CD14-positive monocyte (primary cell): ENCODE measurements around the gene BCL2. TPM values are rescaled to one million over a fixed set of nuclear protein-coding genes. Genes with fewer than 3 reads are reported as not detected.

Experiments
- DNase-seq, 3 donors: peaks; one replicate each; pipeline ENCODE4 v3.0.0-alpha.2; 2011 to 2022
- H2AFZ ChIP-seq: 2 replicates; pipeline ENCODE4 v1.6.0; 2012; ENCODE audit warnings: mild to moderate bottlenecking, low read depth, low read length, inconsistent platforms; ENCODE audit not compliant: insufficient read depth, poor library complexity, severe bottlenecking
- H3K27ac ChIP-seq, 2 donors: 1 replicate in 1 of 2; 2 replicates in 1 of 2; pipeline ENCODE4 v1.5.1; 2012 to 2013; ENCODE audit warnings: low read length in 2 of 2, control low read depth in 1 of 2, inconsistent platforms in 1 of 2, low read depth in 1 of 2, mild to moderate bottlenecking in 1 of 2
- H3K27me3 ChIP-seq, 2 donors: one replicate each; pipeline versions ENCODE4 v1.6.0 to v1.6.1; 2011 to 2013; ENCODE audit warnings: low read length in 2 of 2; ENCODE audit not compliant: control insufficient read depth in 2 of 2, insufficient read depth in 2 of 2
- H3K36me3 ChIP-seq, 2 donors: replicated peaks in 1 of 2; 1 replicate in 1 of 2; 2 replicates in 1 of 2; pipeline versions ENCODE4 v1.5.1 to v1.6.1; 2012 to 2013; ENCODE audit warnings: low read length in 2 of 2, control low read depth in 1 of 2, inconsistent platforms in 1 of 2, mild to moderate bottlenecking in 1 of 2; ENCODE audit not compliant: insufficient read depth in 2 of 2, control insufficient read depth in 1 of 2
- H3K4me1 ChIP-seq, 2 donors: 1 replicate in 1 of 2; 2 replicates in 1 of 2; pipeline versions ENCODE4 v1.5.1 to v1.6.1; 2012 to 2013; ENCODE audit warnings: low read length in 2 of 2, control low read depth in 1 of 2, inconsistent platforms in 1 of 2, mild to moderate bottlenecking in 1 of 2, moderate library complexity in 1 of 2; ENCODE audit not compliant: insufficient read depth in 2 of 2, control insufficient read depth in 1 of 2
- H3K4me2 ChIP-seq: replicated peaks from 2 replicates; pipeline ENCODE3; 2012; ENCODE audit warnings: low read length, moderate library complexity, mild to moderate bottlenecking; ENCODE audit not compliant: poor library complexity, severe bottlenecking; ENCODE audit errors: extremely low read depth
- H3K4me3 ChIP-seq, 3 experiments: fragments of 200-600 bp in 1 of 3; sonication (generic) in 1 of 3; replicated peaks in 1 of 3; 1 replicate in 2 of 3; 2 replicates in 1 of 3; pipeline ENCODE4 v1.5.1; 2011 to 2013; ENCODE audit warnings: low read length in 3 of 3, mild to moderate bottlenecking in 3 of 3, control low read depth in 2 of 3, low read depth in 2 of 3, inconsistent platforms in 1 of 3, moderate library complexity in 1 of 3
- H3K79me2 ChIP-seq: 2 replicates; pipeline ENCODE4 v1.6.0; 2012; ENCODE audit warnings: mild to moderate bottlenecking, control low read depth, inconsistent platforms, low read length, moderate library complexity; ENCODE audit not compliant: insufficient read depth
- H3K9ac ChIP-seq: 2 replicates; pipeline ENCODE4 v1.6.0; 2017; ENCODE audit warnings: low read length, mild to moderate bottlenecking; ENCODE audit not compliant: insufficient read depth, poor library complexity, severe bottlenecking
- H3K9me3 ChIP-seq, 2 donors: replicated peaks in 1 of 2; 1 replicate in 1 of 2; 2 replicates in 1 of 2; pipeline versions ENCODE4 v1.5.1 to v1.6.1; 2012 to 2013; ENCODE audit warnings: low read length in 2 of 2, control low read depth in 1 of 2; ENCODE audit not compliant: control insufficient read depth in 1 of 2, insufficient read depth in 1 of 2
- H4K20me1 ChIP-seq: 2 replicates; pipeline ENCODE4 v1.6.0; 2012; ENCODE audit warnings: mild to moderate bottlenecking, low read length, control low read depth, moderate library complexity; ENCODE audit not compliant: insufficient read depth
- H3K27ac Mint-ChIP-seq, 7 donors: one replicate each; pipeline ENCODE4 v1.8.0; 2020; ENCODE audit warnings: mild to moderate bottlenecking in 7 of 7, mixed read lengths in 7 of 7, moderate library complexity in 6 of 7, inconsistent platforms in 2 of 7
- H3K27me3 Mint-ChIP-seq, 3 donors: one replicate each; pipeline ENCODE4 v1.8.0; 2021 to 2022; ENCODE audit warnings: low read depth in 3 of 3, mild to moderate bottlenecking in 3 of 3, mixed read lengths in 3 of 3, moderate library complexity in 3 of 3, inconsistent platforms in 1 of 3
- H3K36me3 Mint-ChIP-seq, 2 donors: one replicate each; pipeline ENCODE4 v1.8.0; 2020; ENCODE audit warnings: mixed read lengths in 2 of 2, inconsistent platforms in 1 of 2, mild to moderate bottlenecking in 1 of 2
- H3K4me1 Mint-ChIP-seq: one replicate; pipeline ENCODE4 v1.8.0; 2020; ENCODE audit warnings: mild to moderate bottlenecking, mixed read lengths
- H3K4me3 Mint-ChIP-seq, 2 donors: one replicate each; pipeline ENCODE4 v1.8.0; 2020; ENCODE audit warnings: mild to moderate bottlenecking in 2 of 2, mixed read lengths in 2 of 2, moderate library complexity in 1 of 2
- H3K9me3 Mint-ChIP-seq, 7 donors: one replicate each; pipeline ENCODE4 v1.8.0; 2020 to 2022; ENCODE audit warnings: mixed read lengths in 7 of 7, mild to moderate bottlenecking in 6 of 7, moderate library complexity in 6 of 7, inconsistent platforms in 2 of 7
- CTCF ChIP-seq: fragments of 200-600 bp; IDR thresholded peaks from one replicate; pipeline ENCODE4 v1.8.0; 2022; ENCODE audit warnings: antibody characterized with exemption, mild to moderate bottlenecking
- WGBS: methylation state at CpG from one replicate; pipeline ENCODE4 v1.1.5; 2013; ENCODE audit warnings: missing lambda C conversion rate; ENCODE audit not compliant: insufficient coverage; 5-methylcytosine and 5-hydroxymethylcytosine counted together
- intact Hi-C, 2 donors: fragments of 100-400 bp; cut with micrococcal nuclease; formaldehyde crosslinking; loops; one replicate each; pipeline versions ENCODE4 v1.15.0 to v1.15.1; 2023
- polyA plus RNA-seq, 3 donors: library from polyadenylated mRNA; depleted of rRNA in 1 of 3; unstranded in 2 of 3; stranded (reverse) in 1 of 3; fragments of 300-500 nt in 2 of 3; fragments of >200 nt in 1 of 3; fragmentation: Illumina TruSeq in 2 of 3; gene quantifications; 1 replicate in 2 of 3; 2 replicates in 1 of 3; pipeline ENCODE4 v1.2.3, GENCODE V29; 2012 to 2021

The BCL2 gene
- polyA plus RNA-seq, 3 donors, result 0.58 to 2.5 (median 1.1) TPM

DNA sequence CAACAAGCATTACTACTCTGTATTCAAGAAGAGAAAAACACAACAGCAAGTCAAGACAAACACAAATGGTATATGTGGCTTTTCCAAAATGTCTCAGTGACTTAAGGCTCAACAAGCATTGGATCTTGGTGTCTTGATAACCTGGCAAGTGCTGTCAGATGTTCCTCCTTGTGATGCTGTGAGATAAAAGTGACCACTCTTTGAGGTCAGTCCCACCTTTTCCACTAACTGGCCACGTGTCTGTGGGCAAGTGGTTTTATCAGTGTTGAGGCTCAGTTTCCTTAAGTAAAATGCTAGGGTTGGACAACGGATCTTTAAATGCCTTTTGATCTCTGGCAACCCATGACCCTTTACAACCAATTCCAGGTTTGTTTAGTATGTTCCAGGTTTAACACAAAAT, 98.7 kb downstream of the BCL2 start:
- no peak for DNase-seq
- H3K36me3 Mint-ChIP-seq, result peaks cover 0 to 3% of the 10 kb centered on the region in 2 donors
- peaks cover 35% of the 10 kb centered on the region for H3K4me1 Mint-ChIP-seq
- H3K27me3 Mint-ChIP-seq, result no peaks in the 10 kb centered on the region
- peaks cover 0 to 5% (median 0%) of the 10 kb centered on the region in 7 donors for H3K9me3 Mint-ChIP-seq
- no peak overlapping the region for H3K4me3 Mint-ChIP-seq
- TF ChIP-seq CTCF, result no peak
- Histone ChIP-seq H2AFZ (no peak overlapping the region), H4K20me1 (no peaks in the 10 kb centered on the region), H3K4me3 (no peak overlapping the region), H3K9me3 (peaks cover 0 to 4% of the 10 kb centered on the region in 2 donors), H3K9ac (no peak overlapping the region), H3K36me3 (no peaks in the 10 kb centered on the region), H3K27me3 (no peaks in the 10 kb centered on the region), H3K4me1 (peaks cover 23 to 24% of the 10 kb centered on the region in 2 donors), H3K27ac (no peak overlapping the region), H3K79me2 (peaks cover 26% of the 10 kb centered on the region), H3K4me2 (no peak overlapping the region)
- WGBS, result no CpG with 5 or more reads among the region's 2 CpGs
- intact Hi-C loops, result no loop called here
- H3K27ac Mint-ChIP-seq, result peak overlapping the region in 1 of 7 donors; percentile 36

DNA sequence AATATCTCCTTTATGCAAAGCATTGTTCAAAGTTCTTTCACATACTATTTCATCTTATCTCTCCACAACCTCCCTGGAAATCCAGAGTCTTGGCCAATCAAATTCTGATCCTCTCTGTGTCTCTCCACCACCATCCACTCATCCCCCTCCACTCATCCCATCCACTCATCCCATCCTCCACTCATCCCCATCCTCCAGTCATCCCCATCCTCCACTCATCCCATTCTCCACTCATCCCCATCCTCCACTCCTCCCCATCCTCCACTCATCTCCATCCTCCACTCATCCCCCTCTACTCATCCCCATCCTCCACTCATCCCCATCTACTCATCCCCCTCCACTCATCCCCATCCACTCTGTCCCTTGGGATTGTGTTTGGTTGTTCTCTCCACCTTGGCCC, 101.1 kb downstream of the BCL2 start:
- Mint-ChIP-seq H3K27me3 (peaks cover 0 to 2% (median 0%) of the 10 kb centered on the region in 3 donors), H3K4me1 (peaks cover 25% of the 10 kb centered on the region), H3K36me3 (peaks cover 0 to 2% of the 10 kb centered on the region in 2 donors), H3K9me3 (peaks cover 0 to 5% (median 0%) of the 10 kb centered on the region in 7 donors), H3K27ac (no peak overlapping the region), H3K4me3 (no peak overlapping the region)
- H3K79me2 ChIP-seq, result peaks cover 19% of the 10 kb centered on the region
- H3K9me3 ChIP-seq, result no peaks in the 10 kb centered on the region
- intact Hi-C loops, result no loop called here
- no peak overlapping the region for H3K4me2 ChIP-seq
- H3K9ac ChIP-seq, result no peak overlapping the region
- no peak for DNase-seq
- no peak overlapping the region for H3K4me3 ChIP-seq
- TF ChIP-seq CTCF, result no peak
- H3K27me3 ChIP-seq, result no peaks in the 10 kb centered on the region
- no peak overlapping the region for H2AFZ ChIP-seq
- H3K4me1 ChIP-seq, result peaks cover 7 to 12% of the 10 kb centered on the region in 2 donors
- H3K36me3 ChIP-seq, result no peaks in the 10 kb centered on the region
- no peaks in the 10 kb centered on the region for H4K20me1 ChIP-seq
- no peak overlapping the region for H3K27ac ChIP-seq
